NCI-H1048 (cell line): ENCODE results near the gene GAMT.

Experiments used
- DNase-seq: peaks from one replicate; lab custom pipeline; 2025; lab: John Stamatoyannopoulos, UW

Gene GAMT

GRCh38 chr19:1365319-1366269, 35.7 kb downstream of the GAMT start:
- no peak for DNase-seq

- DNase-seq, result no peak
Measured at GRCh38 chr19:1364070-1364704, 37.2 kb downstream of the GAMT start.

GRCh38 chr19:1363599-1363998, 37.7 kb downstream of the GAMT start:
- DNase-seq, result no peak

- no peak for DNase-seq
Measured at GRCh38 chr19:1362387-1363257, 38.7 kb downstream of the GAMT start.

- no peak for DNase-seq
Measured at GRCh38 chr19:1361601-1362386, 39.5 kb downstream of the GAMT start.

- no peak for DNase-seq
Measured at GRCh38 chr19:1360818-1361461, 40.4 kb downstream of the GAMT start.

- DNase-seq, result no peak
Measured at GRCh38 chr19:1360126-1360817, 41.1 kb downstream of the GAMT start.

- DNase-seq, result no peak
Measured at GRCh38 chr19:1357531-1358109, 43.7 kb downstream of the GAMT start.

- DNase-seq, result no peak
Measured at GRCh38 chr19:1356508-1356865, 44.9 kb downstream of the GAMT start.

GRCh38 chr19:1355568-1356507, 45.5 kb downstream of the GAMT start:
- DNase-seq, result no peak

GRCh38 chr19:1354970-1355567, 46.3 kb downstream of the GAMT start:
- no peak for DNase-seq

GRCh38 chr19:1353144-1353543, 48.2 kb downstream of the GAMT start:
- no peak for DNase-seq

GRCh38 chr19:1351381-1351851, 49.9 kb downstream of the GAMT start:
- no peak for DNase-seq

- DNase-seq, result no peak
Measured at GRCh38 chr19:1350867-1351266, 50.5 kb downstream of the GAMT start.

- no peak for DNase-seq
Measured at GRCh38 chr19:1349211-1349610, 52.1 kb downstream of the GAMT start.
